GM21528 (cell line): ENCODE data around the gene PLA2G4F.
"Not testable (repeated sequence)": the region's sequence is repeated elsewhere in the genome, so short reads cannot be mapped to it uniquely, and the experiment has no call there.

Source experiments
- ATAC-seq: cut with Tn5 transposase; IDR thresholded peaks from one replicate; pipeline ENCODE4 v1.9.1; 2021; ENCODE audit warnings: mild to moderate bottlenecking, moderate library complexity; ENCODE audit not compliant: unreplicated experiment, low FRiP score

The PLA2G4F gene

DNA sequence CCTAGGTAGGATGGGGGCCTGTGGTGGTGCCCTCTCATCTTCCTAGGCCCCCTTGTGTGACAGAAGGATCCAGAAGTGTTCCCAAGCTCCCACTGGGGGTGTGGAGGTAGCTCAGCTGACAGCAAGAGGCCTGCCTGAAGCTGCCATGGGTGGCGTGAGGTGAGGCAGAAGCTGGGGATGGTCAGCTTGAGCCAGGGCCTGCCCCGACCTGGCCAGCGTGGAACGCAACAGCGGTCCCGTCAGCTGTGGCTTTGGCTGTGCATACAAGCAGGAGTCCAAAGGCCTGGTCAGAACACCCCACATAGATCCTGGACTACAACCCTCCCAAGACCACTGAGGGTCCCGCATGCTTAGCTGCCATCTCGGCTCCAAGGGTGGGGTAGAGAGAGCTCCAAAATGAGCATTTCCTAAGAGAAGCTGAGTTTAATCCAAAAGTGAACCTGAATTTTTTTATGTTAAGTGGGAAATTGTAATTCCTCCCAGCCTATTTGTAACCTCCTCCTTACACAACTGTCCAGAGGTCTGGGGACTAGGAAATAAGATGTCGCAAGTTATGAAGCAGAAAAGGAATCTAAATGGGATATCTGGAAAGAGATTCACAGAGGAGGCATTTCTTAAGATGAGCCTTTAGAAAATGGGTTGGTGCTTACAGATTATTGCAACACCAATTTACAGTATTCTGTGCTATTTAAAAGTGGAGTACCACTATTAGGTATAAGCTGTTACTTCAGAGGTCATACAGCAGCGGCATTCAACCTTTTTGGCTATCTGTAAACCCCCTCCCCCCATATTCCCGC is 52.1 kb downstream of the PLA2G4F start:
- ATAC-seq: no peak

DNA sequence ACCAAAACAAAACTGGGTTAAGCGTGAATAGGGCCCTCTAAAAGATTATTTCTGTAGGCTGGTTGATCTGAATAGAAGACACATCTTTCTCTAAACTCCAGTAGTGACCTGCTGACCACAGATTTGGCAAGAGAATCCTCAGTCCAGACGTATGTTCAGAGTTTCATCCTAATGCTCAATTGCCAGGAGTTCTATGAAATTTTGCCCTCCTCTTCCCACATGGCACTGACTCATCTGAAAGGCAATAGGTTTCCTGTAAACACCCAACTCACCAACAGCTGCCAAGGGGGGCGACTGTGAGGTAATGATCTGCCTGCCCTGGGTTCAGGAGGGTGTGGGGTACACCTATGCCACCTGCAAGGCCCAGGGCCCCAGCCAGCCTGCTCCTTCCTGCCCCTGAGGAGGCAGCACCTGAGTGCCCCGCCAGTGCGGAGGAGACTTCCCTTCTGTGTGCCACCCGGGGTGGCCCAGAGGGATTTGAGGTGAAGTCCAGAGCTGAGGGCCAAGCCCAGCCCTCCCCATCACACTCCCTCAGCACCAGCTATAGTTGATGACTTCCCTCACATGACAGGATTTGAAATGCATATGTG is 53.7 kb downstream of the PLA2G4F start:
- ATAC-seq: no peak

DNA sequence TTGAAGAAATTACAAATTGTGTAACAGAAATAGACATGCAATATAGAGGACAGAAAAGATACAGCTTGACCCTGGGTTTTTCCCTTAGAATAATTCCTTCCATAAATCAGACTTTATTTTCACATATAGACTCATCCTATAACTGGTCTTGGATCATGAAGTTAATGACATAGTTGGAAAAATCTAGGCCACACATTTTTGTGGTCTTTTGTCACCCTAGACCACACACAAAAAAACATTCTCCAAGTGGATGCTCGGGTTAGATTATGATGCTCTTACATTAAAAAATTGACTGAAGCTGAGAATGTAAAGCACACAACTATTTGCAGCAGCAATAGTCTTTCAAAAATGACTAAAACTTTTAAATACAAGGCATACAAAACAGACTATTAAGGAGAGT is 54.6 kb downstream of the PLA2G4F start:
- no peak for ATAC-seq

DNA sequence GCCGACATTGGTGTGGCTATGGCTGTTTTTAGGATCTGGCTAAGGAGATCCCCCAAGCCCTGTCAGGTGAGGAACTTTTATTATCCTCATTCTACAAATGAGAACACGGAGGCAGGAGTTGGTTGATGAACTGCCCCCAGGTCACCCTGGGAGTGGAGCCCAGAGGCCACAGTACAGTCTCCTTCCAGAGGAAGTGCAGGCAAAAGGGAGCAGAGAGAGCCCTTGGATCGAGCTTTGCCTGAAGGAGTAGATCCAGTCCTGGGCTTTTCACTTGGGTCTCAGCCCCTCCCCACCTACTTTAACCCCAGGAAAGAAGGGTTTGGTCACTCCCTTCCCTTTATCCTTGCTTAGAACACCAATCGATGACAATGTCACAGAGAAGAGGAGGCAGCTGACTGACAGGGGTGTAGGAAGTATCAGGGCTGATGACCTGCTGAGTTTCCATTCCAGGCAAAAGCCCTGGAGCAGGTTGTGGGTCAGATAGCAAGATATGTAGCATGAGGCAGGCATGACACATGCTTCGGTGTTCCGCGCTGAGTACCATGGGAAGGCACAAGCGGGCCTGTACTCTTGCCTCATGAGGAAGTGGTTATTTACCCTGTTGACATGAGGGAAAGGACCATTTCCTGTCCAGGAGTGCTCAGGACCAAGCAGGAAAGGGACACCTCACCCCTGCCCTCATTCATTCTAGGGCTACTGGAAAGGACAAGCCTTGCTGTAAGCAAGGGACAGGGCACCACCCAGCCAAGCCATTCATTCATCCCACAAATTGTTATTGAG is 56.2 kb downstream of the PLA2G4F start:
- ATAC-seq: no peak

DNA sequence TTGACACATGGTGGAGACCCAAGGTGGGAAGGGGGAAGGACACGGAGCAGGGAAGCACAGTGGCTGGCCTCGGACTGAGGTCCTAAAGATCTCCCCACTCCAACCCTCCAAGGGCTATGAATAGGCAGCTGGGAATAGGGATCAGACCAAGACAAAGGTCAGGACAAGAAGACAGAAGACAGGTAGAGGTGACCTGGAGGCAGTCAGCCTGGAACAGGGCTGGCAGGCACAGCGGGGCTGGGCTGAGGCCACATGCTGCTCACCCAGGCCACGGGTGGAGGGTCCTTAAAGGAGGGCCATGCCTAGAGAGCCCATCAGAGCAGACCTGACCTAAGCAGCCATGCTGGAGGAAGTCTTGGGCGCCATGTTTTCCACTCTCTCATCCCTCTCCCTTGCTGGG is 59.4 kb downstream of the PLA2G4F start:
- no peak for ATAC-seq

DNA sequence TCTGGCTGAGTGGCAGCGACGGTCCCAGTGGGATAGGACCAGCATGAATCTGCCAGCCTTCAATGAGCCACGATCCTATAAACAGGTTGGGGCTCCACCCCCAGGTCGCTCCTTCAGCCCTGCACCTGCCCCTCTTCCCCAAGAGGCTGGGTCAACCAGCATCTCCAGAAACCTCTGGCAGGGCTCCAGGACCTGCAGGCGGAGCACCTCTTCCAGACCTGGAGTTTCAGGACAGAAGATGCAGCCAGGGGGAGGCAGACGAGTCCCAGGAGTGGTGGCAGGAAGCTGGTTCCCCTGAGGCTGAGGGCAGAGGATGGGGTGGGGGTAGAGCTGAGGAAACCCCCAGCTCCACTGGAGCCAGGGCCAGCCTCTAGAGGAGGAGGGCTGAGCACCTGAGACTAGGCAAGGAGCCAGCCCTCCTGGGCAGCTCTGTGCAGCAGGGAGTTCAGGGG is 61.9 kb downstream of the PLA2G4F start, which contains the start of gene PLA2G4D:
Gene PLA2G4D, minus strand, starts transcription at position 51 of the 452 bp plus-strand sequence. CDS start 103 bp downstream, outside the sequence.
- ATAC-seq: no peak

DNA sequence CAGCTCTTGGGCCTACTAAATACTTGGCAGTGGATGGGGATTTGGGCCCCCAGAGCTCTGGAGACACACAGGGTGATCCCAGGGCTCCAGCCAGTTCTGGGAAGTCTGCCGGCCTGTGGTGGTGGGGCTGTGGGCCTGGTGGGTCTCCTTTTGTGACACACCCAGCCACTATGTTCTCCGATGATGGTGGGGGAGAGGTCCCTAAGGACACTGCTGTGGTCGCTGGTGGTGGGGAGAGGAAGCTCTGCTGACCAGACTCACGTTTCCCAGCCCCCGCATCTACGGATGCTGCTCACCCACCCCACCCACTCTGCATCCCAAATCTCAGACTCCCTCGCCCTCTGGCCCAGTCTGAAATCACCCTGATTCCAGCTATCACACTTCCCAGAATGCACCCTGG is 62.5 kb downstream of the PLA2G4F start:
- ATAC-seq: no peak

DNA sequence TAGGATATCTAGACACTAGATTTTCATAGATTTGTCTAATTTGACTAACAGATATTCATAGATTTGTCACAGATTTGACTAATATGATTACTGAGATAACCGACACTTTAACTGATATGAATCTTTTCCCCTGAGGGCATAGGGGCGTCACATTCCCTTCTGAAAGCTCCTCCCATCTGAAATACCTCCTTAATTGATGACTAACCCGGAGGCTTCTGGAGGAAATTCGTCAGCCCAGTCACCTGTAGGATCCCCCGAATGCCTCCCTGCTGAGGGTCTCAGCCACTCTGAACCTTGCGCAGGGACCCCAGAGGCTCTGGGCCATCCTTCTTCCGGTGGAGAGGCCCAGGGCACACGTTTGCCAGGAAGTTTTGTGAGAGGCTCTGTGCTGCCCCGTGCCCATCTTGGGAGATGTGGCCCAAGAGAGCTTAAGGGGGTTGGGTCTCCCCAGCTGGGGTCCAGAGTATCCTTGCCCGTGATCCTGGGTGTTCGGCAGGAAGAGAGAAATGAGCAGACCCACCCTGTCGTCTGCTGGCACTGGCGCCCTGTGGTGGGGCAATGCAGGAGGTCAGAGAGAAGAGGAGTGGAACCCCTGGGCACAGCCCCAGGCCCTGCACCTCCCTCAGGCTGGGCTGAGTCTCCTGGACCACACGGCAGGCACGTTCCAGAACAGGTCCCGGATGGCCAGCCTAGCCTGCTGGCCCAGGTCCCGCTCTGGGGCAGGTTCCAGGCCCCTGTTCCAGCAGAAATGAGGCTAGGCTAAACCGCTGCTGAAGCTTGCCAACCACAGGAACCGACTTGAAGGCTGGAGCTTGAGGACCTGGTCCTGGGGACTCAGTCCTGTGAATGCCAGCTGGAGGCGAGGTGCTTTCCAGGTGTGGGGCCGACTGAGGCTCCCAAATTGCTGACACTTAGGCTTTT is 63.8 kb downstream of the PLA2G4F start:
- ATAC-seq: no peak

DNA sequence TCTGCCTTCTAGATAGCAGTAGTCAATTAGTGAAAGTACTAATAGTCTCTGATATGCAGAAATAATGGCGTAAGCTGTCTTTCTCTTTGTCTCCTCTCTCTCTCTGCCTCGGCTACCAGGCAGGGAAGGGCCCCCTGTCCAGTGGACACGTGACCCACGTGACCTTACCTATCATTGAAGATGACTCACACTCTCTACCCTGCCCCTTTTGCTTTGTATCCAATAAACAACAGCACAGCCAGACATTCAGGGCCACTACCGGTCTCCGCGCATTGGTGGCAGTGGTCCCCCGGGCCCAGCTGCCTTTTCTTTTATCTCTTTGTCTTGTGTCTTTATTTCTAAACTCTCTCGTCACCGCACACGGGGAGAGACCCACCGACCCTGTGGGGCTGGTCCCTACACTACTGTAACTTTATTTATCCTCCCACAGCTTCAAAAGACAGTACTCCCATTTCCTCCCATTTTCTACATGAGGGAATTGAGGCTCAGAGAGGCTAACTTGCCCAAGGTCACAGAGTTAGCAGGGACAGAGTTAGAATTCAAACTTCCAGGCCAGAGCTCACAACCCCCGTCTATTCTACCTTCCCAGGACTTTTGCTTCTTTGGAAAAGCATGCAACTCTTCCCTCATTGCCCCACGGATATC is 64.6 kb downstream of the PLA2G4F start:
- not testable (repeated sequence) for ATAC-seq

DNA sequence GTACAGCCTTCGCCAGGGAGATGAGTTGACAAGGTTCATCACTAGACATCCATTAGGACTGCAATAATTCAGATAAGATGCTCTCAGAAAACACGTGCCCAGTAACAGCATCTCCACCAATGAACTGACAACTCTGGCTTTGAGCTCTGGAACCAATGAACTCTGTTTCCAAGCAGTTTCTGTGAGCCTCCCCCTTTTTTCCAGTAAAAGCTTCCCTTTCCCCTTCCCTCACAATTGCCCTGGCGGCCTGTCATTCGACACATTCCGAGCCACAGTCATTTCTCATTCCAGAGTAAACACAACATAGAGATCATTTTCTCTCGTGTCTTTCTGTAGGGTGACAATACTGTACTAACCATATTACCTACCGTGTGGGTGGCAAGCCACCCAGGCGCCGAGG is 65.7 kb downstream of the PLA2G4F start:
- no peak for ATAC-seq

DNA sequence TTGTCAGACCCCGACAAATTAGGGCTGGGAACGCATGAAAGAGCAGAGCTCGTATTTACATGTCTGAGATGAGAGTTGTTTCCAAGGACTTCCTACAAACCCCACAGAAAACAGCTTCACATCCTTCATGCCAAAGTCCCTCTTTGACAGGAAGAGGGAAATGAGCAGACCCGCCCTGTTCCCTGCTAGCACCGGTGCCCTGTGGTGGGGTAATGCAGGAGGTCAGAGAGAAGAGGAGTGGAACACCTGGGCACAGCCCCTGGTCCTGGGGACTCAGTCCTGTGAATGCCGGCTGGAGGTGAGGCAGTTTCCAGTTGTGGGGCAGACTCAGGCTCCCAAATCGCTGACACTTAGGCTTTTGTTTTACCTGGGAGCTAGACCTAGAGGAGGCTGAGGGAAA is 66.1 kb downstream of the PLA2G4F start:
- ATAC-seq: no peak

DNA sequence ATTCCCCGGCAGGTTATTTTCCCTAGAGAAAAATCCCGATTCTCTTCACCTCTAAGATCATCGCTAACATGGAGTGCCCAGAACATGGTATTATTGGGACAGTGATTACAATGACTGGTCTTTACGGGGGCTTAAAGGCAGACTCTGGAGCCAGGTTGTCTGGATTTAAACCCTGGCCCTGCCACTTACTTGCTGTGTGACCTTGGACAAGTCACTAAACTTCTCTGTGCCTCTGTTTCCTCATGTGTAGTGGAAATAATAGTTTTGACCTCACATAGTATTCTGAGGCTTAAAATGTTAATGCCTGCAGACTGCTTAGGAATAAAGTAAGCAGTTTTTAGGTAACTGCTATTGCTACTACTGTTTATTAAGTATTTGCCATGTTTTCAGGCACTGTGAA is 66.5 kb downstream of the PLA2G4F start:
- ATAC-seq: no peak
